ENCODE measurements around the gene CD46.

The CD46 gene

GRCh38 chr1:207821464-207822045 lies 69.7 kb downstream of the CD46 start:
- Histone ChIP-seq H3K27ac (ENCODE audit: low read depth in 2 of 2, low read length in 2 of 2) (peak overlapping the region; percentile 91 to 98), H3K36me3 (ENCODE audit: control insufficient read depth in 2 of 2, insufficient read depth in 2 of 2, low read length in 2 of 2) (peaks cover 29 to 37% of the 10 kb centered on the region in 2 donors), H3K4me1 (ENCODE audit: control insufficient read depth in 2 of 2, insufficient read depth in 2 of 2, low read length in 2 of 2) (peaks cover 49 to 57% of the 10 kb centered on the region in 2 donors), H3K27me3 (ENCODE audit: control insufficient read depth in 2 of 2, insufficient read depth in 2 of 2, low read length in 2 of 2) (no peaks in the 10 kb centered on the region), H3K9me3 (ENCODE audit: control insufficient read depth in 2 of 2, low read length in 2 of 2) (no peaks in the 10 kb centered on the region), H3K4me3 (ENCODE audit: low read length in 2 of 2) (peak overlapping the region; percentile 86 to 96), H3K9ac (ENCODE audit: low read depth in 1 of 2, low read length in 2 of 2) (peak overlapping the region; percentile 85 to 96)

DNA sequence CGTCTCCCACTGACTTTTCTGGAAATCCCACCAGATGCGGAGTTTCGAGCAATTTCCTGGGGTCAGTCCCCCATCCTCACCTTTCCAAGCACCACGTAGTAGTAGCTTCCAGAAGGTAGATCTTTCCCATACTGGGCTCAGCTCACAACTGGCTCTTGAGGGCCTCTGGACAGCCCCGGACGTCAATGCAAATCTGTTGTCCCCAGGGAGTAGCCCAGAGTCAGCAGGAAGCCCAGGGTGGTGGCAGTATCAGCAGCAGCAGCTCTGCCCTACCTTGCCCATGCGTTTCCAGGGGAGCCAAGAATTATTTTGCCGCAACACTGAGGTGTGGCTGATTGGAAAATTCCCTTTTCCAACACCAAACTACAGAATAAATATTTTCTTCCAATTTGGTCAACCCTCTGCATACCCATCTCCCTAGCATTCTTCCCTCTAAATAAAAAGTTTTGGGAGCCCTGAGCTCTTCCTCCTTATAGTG lies 70.3 kb downstream of the CD46 start:
- Histone ChIP-seq H3K27me3 (ENCODE audit: control insufficient read depth in 2 of 2, insufficient read depth in 2 of 2, low read length in 2 of 2) (no peaks in the 10 kb centered on the region), H3K4me1 (ENCODE audit: control insufficient read depth in 2 of 2, insufficient read depth in 2 of 2, low read length in 2 of 2) (peaks cover 55 to 58% of the 10 kb centered on the region in 2 donors), H3K9ac (ENCODE audit: low read depth in 1 of 2, low read length in 2 of 2) (peak overlapping the region; percentile 85 to 96), H3K27ac (ENCODE audit: low read depth in 2 of 2, low read length in 2 of 2) (peak overlapping the region; percentile 91 to 98), H3K9me3 (ENCODE audit: control insufficient read depth in 2 of 2, low read length in 2 of 2) (no peaks in the 10 kb centered on the region), H3K4me3 (ENCODE audit: low read length in 2 of 2) (peak overlapping the region; percentile 86 to 96), H3K36me3 (ENCODE audit: control insufficient read depth in 2 of 2, insufficient read depth in 2 of 2, low read length in 2 of 2) (peaks cover 23 to 31% of the 10 kb centered on the region in 2 donors)

GRCh38 chr1:207822602-207823451 lies 71.0 kb downstream of the CD46 start:
- no peaks in the 10 kb centered on the region for H3K27me3 ChIP-seq (ENCODE audit: control insufficient read depth in 2 of 2, insufficient read depth in 2 of 2, low read length in 2 of 2)
- H3K4me3 ChIP-seq (ENCODE audit: low read length in 2 of 2), result peak overlapping the region; percentile 86 to 96
- peak overlapping the region; percentile 91 to 98 for H3K27ac ChIP-seq (ENCODE audit: low read depth in 2 of 2, low read length in 2 of 2)
- H3K4me1 ChIP-seq (ENCODE audit: control insufficient read depth in 2 of 2, insufficient read depth in 2 of 2, low read length in 2 of 2), result peaks cover 62% of the 10 kb centered on the region in 2 donors
- peak overlapping the region; percentile 96 to 98 for H3K9ac ChIP-seq (ENCODE audit: low read depth in 1 of 2, low read length in 2 of 2)
- no peaks in the 10 kb centered on the region for H3K9me3 ChIP-seq (ENCODE audit: control insufficient read depth in 2 of 2, low read length in 2 of 2)
- H3K36me3 ChIP-seq (ENCODE audit: control insufficient read depth in 2 of 2, insufficient read depth in 2 of 2, low read length in 2 of 2), result peaks cover 21 to 25% of the 10 kb centered on the region in 2 donors

DNA sequence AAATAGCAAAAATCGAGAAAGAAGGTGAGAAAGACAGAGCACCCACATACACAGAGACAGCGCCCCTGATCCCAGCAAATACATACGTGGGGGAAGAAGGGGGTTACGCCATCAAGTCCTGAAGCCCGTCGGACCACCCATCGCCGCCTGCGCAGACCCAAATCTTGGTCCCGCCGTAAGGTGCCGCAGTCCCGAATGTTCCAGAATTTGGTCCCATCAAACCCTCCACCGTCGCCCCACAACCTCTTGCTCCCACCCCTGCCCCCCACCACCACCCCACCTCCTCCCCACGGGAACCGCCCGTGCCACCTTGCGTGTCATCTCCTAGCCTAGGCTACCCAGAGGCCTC lies 71.7 kb downstream of the CD46 start:
- Histone ChIP-seq H3K36me3 (ENCODE audit: control insufficient read depth in 2 of 2, insufficient read depth in 2 of 2, low read length in 2 of 2) (peaks cover 19 to 20% of the 10 kb centered on the region in 2 donors), H3K9me3 (ENCODE audit: control insufficient read depth in 2 of 2, low read length in 2 of 2) (no peaks in the 10 kb centered on the region), H3K9ac (ENCODE audit: low read depth in 1 of 2, low read length in 2 of 2) (peak overlapping the region; percentile 96 to 98), H3K27me3 (ENCODE audit: control insufficient read depth in 2 of 2, insufficient read depth in 2 of 2, low read length in 2 of 2) (no peaks in the 10 kb centered on the region), H3K27ac (ENCODE audit: low read depth in 2 of 2, low read length in 2 of 2) (peak overlapping the region; percentile 91 to 98), H3K4me3 (ENCODE audit: low read length in 2 of 2) (peak overlapping the region; percentile 86 to 96), H3K4me1 (ENCODE audit: control insufficient read depth in 2 of 2, insufficient read depth in 2 of 2, low read length in 2 of 2) (peaks cover 68 to 69% of the 10 kb centered on the region in 2 donors)

DNA sequence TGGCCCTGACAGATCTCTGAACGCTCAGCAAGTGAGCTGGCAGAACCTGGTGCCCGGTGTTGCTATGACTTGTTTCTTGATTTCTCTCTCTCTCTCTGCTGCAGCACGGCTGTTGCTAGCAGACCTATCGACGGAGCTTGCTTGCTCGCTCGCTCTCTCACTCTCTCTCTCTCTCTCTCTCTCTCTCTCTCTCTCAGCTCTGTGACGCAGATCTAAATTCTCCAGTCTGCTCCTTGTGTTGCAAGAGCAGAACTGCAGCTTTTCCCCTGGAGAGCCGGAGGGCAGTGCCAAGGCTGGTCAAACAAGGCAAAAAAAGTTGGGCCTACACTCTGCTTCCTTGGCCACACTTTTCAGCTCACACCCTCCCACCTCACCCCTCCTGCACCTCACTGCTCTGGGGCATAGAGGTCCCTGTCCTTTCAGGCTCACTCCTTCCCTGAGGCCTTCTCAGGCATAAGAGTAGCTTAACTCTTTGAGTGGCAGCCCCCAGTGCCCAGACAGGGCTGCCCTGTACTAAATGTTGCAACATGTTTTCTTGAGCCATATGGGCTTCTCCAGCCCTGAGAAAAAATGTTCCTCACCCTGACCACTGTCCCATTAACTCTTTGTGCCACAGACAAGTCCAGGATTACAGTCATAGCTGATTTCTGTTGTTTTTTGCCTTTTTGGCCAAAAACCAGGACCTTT lies 72.2 kb downstream of the CD46 start:
- peak overlapping the region; percentile 91 to 98 for H3K27ac ChIP-seq (ENCODE audit: low read depth in 2 of 2, low read length in 2 of 2)
- no peaks in the 10 kb centered on the region for H3K9me3 ChIP-seq (ENCODE audit: control insufficient read depth in 2 of 2, low read length in 2 of 2)
- H3K27me3 ChIP-seq (ENCODE audit: control insufficient read depth in 2 of 2, insufficient read depth in 2 of 2, low read length in 2 of 2), result no peaks in the 10 kb centered on the region
- peak overlapping the region; percentile 86 to 96 for H3K4me3 ChIP-seq (ENCODE audit: low read length in 2 of 2)
- H3K36me3 ChIP-seq (ENCODE audit: control insufficient read depth in 2 of 2, insufficient read depth in 2 of 2, low read length in 2 of 2), result peaks cover 14 to 15% of the 10 kb centered on the region in 2 donors
- peak overlapping the region; percentile 96 to 98 for H3K9ac ChIP-seq (ENCODE audit: low read depth in 1 of 2, low read length in 2 of 2)
- peaks cover 68 to 73% of the 10 kb centered on the region in 2 donors for H3K4me1 ChIP-seq (ENCODE audit: control insufficient read depth in 2 of 2, insufficient read depth in 2 of 2, low read length in 2 of 2)

DNA sequence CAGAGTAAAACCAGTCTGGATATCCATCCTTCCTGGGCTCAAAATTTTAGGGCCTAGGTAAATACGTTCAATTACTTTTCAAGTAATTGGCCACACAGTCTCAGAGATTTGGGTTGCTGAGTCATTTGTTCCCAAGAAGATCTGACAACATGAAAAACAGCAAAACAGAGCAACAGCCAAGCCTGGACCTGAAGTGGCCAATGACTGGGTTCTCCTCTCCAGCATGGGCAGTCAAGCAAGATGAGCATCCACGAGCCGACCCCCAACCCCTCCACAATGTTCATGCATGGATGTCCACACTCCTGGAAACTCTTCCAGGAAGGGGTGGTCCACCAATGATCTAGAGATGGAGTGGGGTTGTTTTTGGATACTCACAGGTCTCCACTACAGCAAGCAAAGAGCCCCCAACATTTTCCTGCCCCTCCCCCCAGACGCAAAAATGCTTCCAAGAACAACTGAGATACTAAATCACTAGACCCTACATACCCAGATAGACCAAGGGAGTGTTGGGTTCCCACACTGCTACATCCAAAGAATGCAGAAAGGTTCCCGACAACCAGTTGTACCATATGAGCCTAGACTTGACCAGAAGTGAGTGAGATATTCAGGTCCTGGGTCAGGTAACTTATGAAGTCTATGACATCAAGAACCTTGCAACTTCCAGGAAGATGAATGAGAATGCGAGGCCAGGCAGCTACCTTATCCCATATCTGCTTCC lies 73.0 kb downstream of the CD46 start:
- H3K27me3 ChIP-seq (ENCODE audit: control insufficient read depth in 2 of 2, insufficient read depth in 2 of 2, low read length in 2 of 2), result no peaks in the 10 kb centered on the region
- peak overlapping the region; percentile 91 to 98 for H3K27ac ChIP-seq (ENCODE audit: low read depth in 2 of 2, low read length in 2 of 2)
- peaks cover 6 to 8% of the 10 kb centered on the region in 2 donors for H3K36me3 ChIP-seq (ENCODE audit: control insufficient read depth in 2 of 2, insufficient read depth in 2 of 2, low read length in 2 of 2)
- H3K9ac ChIP-seq (ENCODE audit: low read depth in 1 of 2, low read length in 2 of 2), result peak overlapping the region; percentile 96 to 98
- peak overlapping the region; percentile 59 to 61 for H3K4me3 ChIP-seq (ENCODE audit: low read length in 2 of 2)
- no peaks in the 10 kb centered on the region for H3K9me3 ChIP-seq (ENCODE audit: control insufficient read depth in 2 of 2, low read length in 2 of 2)
- peaks cover 68 to 71% of the 10 kb centered on the region in 2 donors for H3K4me1 ChIP-seq (ENCODE audit: control insufficient read depth in 2 of 2, insufficient read depth in 2 of 2, low read length in 2 of 2)

DNA sequence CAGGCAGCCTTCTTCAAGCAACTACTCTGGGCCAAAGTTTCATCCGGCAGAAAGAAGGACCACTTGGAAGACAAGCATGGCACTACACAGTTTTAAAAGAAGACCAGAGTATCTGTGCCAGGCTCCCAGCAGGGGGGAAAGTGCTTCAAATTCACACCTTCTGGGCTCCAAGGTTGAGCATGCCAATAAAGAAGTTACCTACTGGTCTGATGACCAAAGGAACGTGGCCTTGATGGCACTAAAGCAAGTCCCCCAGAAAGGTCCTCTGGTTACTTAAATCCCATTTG lies 73.5 kb downstream of the CD46 start:
- no peaks in the 10 kb centered on the region for H3K9me3 ChIP-seq (ENCODE audit: control insufficient read depth in 2 of 2, low read length in 2 of 2)
- peak overlapping the region; percentile 70 to 98 for H3K9ac ChIP-seq (ENCODE audit: low read depth in 1 of 2, low read length in 2 of 2)
- H3K27me3 ChIP-seq (ENCODE audit: control insufficient read depth in 2 of 2, insufficient read depth in 2 of 2, low read length in 2 of 2), result no peaks in the 10 kb centered on the region
- peak overlapping the region; percentile 91 to 98 for H3K27ac ChIP-seq (ENCODE audit: low read depth in 2 of 2, low read length in 2 of 2)
- peaks cover 5 to 6% of the 10 kb centered on the region in 2 donors for H3K36me3 ChIP-seq (ENCODE audit: control insufficient read depth in 2 of 2, insufficient read depth in 2 of 2, low read length in 2 of 2)
- peak overlapping the region; percentile 59 to 61 for H3K4me3 ChIP-seq (ENCODE audit: low read length in 2 of 2)
- H3K4me1 ChIP-seq (ENCODE audit: control insufficient read depth in 2 of 2, insufficient read depth in 2 of 2, low read length in 2 of 2), result peaks cover 64 to 70% of the 10 kb centered on the region in 2 donors

- Histone ChIP-seq H3K9me3 (ENCODE audit: control insufficient read depth in 2 of 2, low read length in 2 of 2) (no peaks in the 10 kb centered on the region), H3K9ac (ENCODE audit: low read depth in 1 of 2, low read length in 2 of 2) (peak overlapping the region; percentile 70 to 98), H3K4me1 (ENCODE audit: control insufficient read depth in 2 of 2, insufficient read depth in 2 of 2, low read length in 2 of 2) (peaks cover 63 to 66% of the 10 kb centered on the region in 2 donors), H3K4me3 (ENCODE audit: low read length in 2 of 2) (peak overlapping the region; percentile 59 to 61), H3K27me3 (ENCODE audit: control insufficient read depth in 2 of 2, insufficient read depth in 2 of 2, low read length in 2 of 2) (no peaks in the 10 kb centered on the region), H3K36me3 (ENCODE audit: control insufficient read depth in 2 of 2, insufficient read depth in 2 of 2, low read length in 2 of 2) (peaks cover under 1 to 5% of the 10 kb centered on the region in 2 donors), H3K27ac (ENCODE audit: low read depth in 2 of 2, low read length in 2 of 2) (peak overlapping the region; percentile 91 to 98)
Observed at GRCh38 chr1:207825719-207826556, 74.1 kb downstream of the CD46 start.
